GM12878 (cell line): ENCODE results near the gene SELENOK. TPM values are rescaled to one million over a fixed set of nuclear protein-coding genes. Genes with fewer than 3 reads are reported as not detected.
A peak's percentile ranks its signal among the peaks of the same experiment; 100 is the strongest.

Source experiments
- CREB1 ChIP-seq: IDR thresholded peaks from 2 replicates; pipeline ENCODE4 v1.6.1; 2012; ENCODE audit warnings: low read depth, mild to moderate bottlenecking, inconsistent platforms
- DPF2 ChIP-seq: fragments of 450-650 bp; IDR thresholded peaks from 2 replicates; pipeline ENCODE4 v1.6.1; 2017; ENCODE audit warnings: mild to moderate bottlenecking
- FOXK2 ChIP-seq: fragments of 450-650 bp; IDR thresholded peaks from 2 replicates; pipeline ENCODE4 v1.6.1; 2017; ENCODE audit warnings: mild to moderate bottlenecking, moderate library complexity
- KDM1A ChIP-seq: fragments of 200-600 bp; sonication (generic); IDR thresholded peaks from 2 replicates; pipeline ENCODE4 v1.6.1; 2016; ENCODE audit warnings: borderline replicate concordance
- MAX ChIP-seq: IDR thresholded peaks from 2 replicates; pipeline ENCODE4 v1.6.1; 2012; ENCODE audit warnings: low read depth, low read length, improper control_type of control experiment
- MEF2A ChIP-seq: IDR thresholded peaks from 2 replicates; pipeline ENCODE4 v1.6.1; 2011; ENCODE audit warnings: low read depth, mild to moderate bottlenecking, low read length, moderate library complexity; ENCODE audit not compliant: insufficient read depth
- MLLT1 ChIP-seq: fragments of 450-650 bp; IDR thresholded peaks from 2 replicates; pipeline ENCODE4 v1.6.1; 2016; ENCODE audit warnings: mild to moderate bottlenecking
- MTA2 ChIP-seq: fragments of 450-650 bp; IDR thresholded peaks from 2 replicates; pipeline ENCODE4 v1.6.1; 2016; ENCODE audit warnings: low read depth, mild to moderate bottlenecking, moderate library complexity
- NFIC ChIP-seq: IDR thresholded peaks from 2 replicates; pipeline ENCODE4 v1.6.1; 2012; ENCODE audit warnings: low read depth, mild to moderate bottlenecking, inconsistent platforms, low read length, moderate library complexity
- NKRF ChIP-seq: fragments of 450-650 bp; conservative IDR thresholded peaks from 2 replicates; pipeline ENCODE4 v1.6.1; 2017; ENCODE audit warnings: mild to moderate bottlenecking, moderate library complexity
- NR2F1 ChIP-seq: fragments of 450-650 bp; conservative IDR thresholded peaks from 2 replicates; pipeline ENCODE4 v1.6.1; 2017; ENCODE audit warnings: mild to moderate bottlenecking
- POLR2AphosphoS5 ChIP-seq: IDR thresholded peaks from 2 replicates; pipeline ENCODE4 v1.6.1; 2011; ENCODE audit warnings: mild to moderate bottlenecking, low read length, inconsistent platforms
- TCF3 ChIP-seq: IDR thresholded peaks from 2 replicates; pipeline ENCODE4 v1.6.1; 2012; ENCODE audit warnings: low read depth, mild to moderate bottlenecking, low read length, borderline replicate concordance; ENCODE audit not compliant: insufficient read depth
- TCF7 ChIP-seq: IDR thresholded peaks from 2 replicates; pipeline ENCODE4 v1.6.1; 2014; ENCODE audit warnings: antibody characterized with exemption, borderline replicate concordance
- ZNF217 ChIP-seq: fragments of 450-650 bp; IDR thresholded peaks from 2 replicates; pipeline ENCODE4 v1.6.1; 2017; ENCODE audit warnings: antibody characterized with exemption, mild to moderate bottlenecking
- polyA plus RNA-seq, 11 experiments: library from polyadenylated mRNA; depleted of rRNA in 4 of 11; unstranded in 6 of 11; stranded (reverse) in 5 of 11; fragments of >200 nt; fragmentation: Nextera tagmentation in 4 of 11; fragmentation: Illumina TruSeq in 1 of 11; extraction: Ambion mirVana in 4 of 11; extraction: Trizol in 1 of 11; gene quantifications; 1 replicate in 1 of 11; 2 replicates in 10 of 11; pipeline versions ENCODE4 v1.2.1 to v1.2.3, GENCODE V29; 2011 to 2016; ENCODE audit warnings: inconsistent platforms in 2 of 11, missing spikeins in 2 of 11, low read depth in 1 of 11
- total RNA-seq, 4 experiments: library from RNA; depleted of rRNA in 3 of 4; stranded (reverse); fragments of >200 nt in 3 of 4; fragmentation: Illumina TruSeq in 1 of 4; extraction: Trizol in 1 of 4; gene quantifications; 2 replicates each; pipeline versions ENCODE4 v1.2.1 to v1.2.3, GENCODE V29; 2013 to 2021
- TF ChIP-seq, protein P1 (sequence below): fragments of 450-650 bp; formaldehyde crosslinking; IDR thresholded peaks from 2 replicates; pipeline ENCODE4 v1.5.0; 2022; ENCODE audit warnings: mild to moderate bottlenecking, missing genetic modification characterization
- TF ChIP-seq, protein P2 (sequence below): IDR thresholded peaks from 2 replicates; pipeline ENCODE4 v1.6.1; 2012; ENCODE audit warnings: low read depth, low read length, improper control_type of control experiment
- TF ChIP-seq, protein P3 (sequence below): fragments of 450-650 bp; IDR thresholded peaks from 2 replicates; pipeline ENCODE4 v1.6.1; 2017; ENCODE audit warnings: borderline replicate concordance

SELENOK gene
- total and polyA plus RNA-seq, 10 of the 15 experiments (the other 5 are each of a cell fraction or from before 2014, with no cell fraction given) = 35.4 to 322 (median 101) TPM

- TF ChIP-seq, protein P1, sequence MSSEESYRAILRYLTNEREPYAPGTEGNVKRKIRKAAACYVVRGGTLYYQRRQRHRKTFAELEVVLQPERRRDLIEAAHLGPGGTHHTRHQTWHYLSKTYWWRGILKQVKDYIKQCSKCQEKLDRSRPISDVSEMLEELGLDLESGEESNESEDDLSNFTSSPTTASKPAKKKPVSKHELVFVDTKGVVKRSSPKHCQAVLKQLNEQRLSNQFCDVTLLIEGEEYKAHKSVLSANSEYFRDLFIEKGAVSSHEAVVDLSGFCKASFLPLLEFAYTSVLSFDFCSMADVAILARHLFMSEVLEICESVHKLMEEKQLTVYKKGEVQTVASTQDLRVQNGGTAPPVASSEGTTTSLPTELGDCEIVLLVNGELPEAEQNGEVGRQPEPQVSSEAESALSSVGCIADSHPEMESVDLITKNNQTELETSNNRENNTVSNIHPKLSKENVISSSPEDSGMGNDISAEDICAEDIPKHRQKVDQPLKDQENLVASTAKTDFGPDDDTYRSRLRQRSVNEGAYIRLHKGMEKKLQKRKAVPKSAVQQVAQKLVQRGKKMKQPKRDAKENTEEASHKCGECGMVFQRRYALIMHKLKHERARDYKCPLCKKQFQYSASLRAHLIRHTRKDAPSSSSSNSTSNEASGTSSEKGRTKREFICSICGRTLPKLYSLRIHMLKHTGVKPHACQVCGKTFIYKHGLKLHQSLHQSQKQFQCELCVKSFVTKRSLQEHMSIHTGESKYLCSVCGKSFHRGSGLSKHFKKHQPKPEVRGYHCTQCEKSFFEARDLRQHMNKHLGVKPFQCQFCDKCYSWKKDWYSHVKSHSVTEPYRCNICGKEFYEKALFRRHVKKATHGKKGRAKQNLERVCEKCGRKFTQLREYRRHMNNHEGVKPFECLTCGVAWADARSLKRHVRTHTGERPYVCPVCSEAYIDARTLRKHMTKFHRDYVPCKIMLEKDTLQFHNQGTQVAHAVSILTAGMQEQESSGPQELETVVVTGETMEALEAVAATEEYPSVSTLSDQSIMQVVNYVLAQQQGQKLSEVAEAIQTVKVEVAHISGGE = no peak
- TF ChIP-seq NR2F1 = peak; percentile 90
- no peak for TF ChIP-seq MLLT1
- TF ChIP-seq, protein P2, sequence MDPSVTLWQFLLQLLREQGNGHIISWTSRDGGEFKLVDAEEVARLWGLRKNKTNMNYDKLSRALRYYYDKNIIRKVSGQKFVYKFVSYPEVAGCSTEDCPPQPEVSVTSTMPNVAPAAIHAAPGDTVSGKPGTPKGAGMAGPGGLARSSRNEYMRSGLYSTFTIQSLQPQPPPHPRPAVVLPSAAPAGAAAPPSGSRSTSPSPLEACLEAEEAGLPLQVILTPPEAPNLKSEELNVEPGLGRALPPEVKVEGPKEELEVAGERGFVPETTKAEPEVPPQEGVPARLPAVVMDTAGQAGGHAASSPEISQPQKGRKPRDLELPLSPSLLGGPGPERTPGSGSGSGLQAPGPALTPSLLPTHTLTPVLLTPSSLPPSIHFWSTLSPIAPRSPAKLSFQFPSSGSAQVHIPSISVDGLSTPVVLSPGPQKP = no peak
- no peak for TF ChIP-seq CREB1
- no peak for TF ChIP-seq FOXK2
- peak; percentile 29; the same call in 1 of the 2 replicates for TF ChIP-seq ZNF217
- no peak for TF ChIP-seq NFIC
- peak; percentile 66; the same call in 1 of the 2 replicates for TF ChIP-seq TCF3
- TF ChIP-seq MAX = no peak
- TF ChIP-seq KDM1A = no peak
- peak; percentile 61; the same call in 1 of the 2 replicates for TF ChIP-seq DPF2
- TF ChIP-seq POLR2AphosphoS5 = no peak
- no peak for TF ChIP-seq NKRF
- peak; percentile 41; the same call in 1 of the 2 replicates for TF ChIP-seq MTA2
- TF ChIP-seq MEF2A = no peak
- TF ChIP-seq, protein P3, sequence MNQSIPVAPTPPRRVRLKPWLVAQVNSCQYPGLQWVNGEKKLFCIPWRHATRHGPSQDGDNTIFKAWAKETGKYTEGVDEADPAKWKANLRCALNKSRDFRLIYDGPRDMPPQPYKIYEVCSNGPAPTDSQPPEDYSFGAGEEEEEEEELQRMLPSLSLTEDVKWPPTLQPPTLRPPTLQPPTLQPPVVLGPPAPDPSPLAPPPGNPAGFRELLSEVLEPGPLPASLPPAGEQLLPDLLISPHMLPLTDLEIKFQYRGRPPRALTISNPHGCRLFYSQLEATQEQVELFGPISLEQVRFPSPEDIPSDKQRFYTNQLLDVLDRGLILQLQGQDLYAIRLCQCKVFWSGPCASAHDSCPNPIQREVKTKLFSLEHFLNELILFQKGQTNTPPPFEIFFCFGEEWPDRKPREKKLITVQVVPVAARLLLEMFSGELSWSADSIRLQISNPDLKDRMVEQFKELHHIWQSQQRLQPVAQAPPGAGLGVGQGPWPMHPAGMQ = no peak
- no peak for TF ChIP-seq TCF7
Measured at GRCh38 chr3:53843195-53844177, 48.2 kb downstream of the SELENOK start (continued).
